Eye (tissue), 1 donor: ENCODE results near the gene VDR.

Experiments used
- DNase-seq: peaks from one replicate; pipeline ENCODE4 v3.0.0-alpha.2; 2015

Gene VDR

GRCh38 chr12:47891356-47891755 is 13.4 kb downstream of the VDR start:
- no peak for DNase-seq

GRCh38 chr12:47889040-47889439 is 15.8 kb downstream of the VDR start:
- DNase-seq = no peak

GRCh38 chr12:47888153-47888819 is 16.5 kb downstream of the VDR start:
- DNase-seq = no peak

- DNase-seq = no peak
Observed at GRCh38 chr12:47887529-47887928, 17.3 kb downstream of the VDR start.

GRCh38 chr12:47886510-47887240 is 18.1 kb downstream of the VDR start:
- DNase-seq = no peak

- DNase-seq = no peak
Observed at GRCh38 chr12:47885566-47885965, 19.2 kb downstream of the VDR start.

- DNase-seq = no peak
Observed at GRCh38 chr12:47885012-47885501, 19.7 kb downstream of the VDR start.

GRCh38 chr12:47884501-47884900 is 20.3 kb downstream of the VDR start:
- DNase-seq = no peak

GRCh38 chr12:47883663-47884195 is 21.1 kb downstream of the VDR start:
- DNase-seq = no peak

GRCh38 chr12:47882781-47883546 is 21.8 kb downstream of the VDR start:
- no peak for DNase-seq

GRCh38 chr12:47881826-47882427 is 22.9 kb downstream of the VDR start:
- no peak for DNase-seq

- DNase-seq = no peak
Observed at GRCh38 chr12:47881051-47881450, 23.7 kb downstream of the VDR start.

- DNase-seq = no peak
Observed at GRCh38 chr12:47878918-47879481, 25.8 kb downstream of the VDR start.

- no peak for DNase-seq
Observed at GRCh38 chr12:47878293-47878917, 26.4 kb downstream of the VDR start.

GRCh38 chr12:47877081-47877480 is 27.7 kb downstream of the VDR start:
- DNase-seq = no peak

GRCh38 chr12:47876440-47876960 is 28.3 kb downstream of the VDR start:
- DNase-seq = no peak

- DNase-seq = no peak
Observed at GRCh38 chr12:47875746-47876439, 28.9 kb downstream of the VDR start.

- no peak for DNase-seq
Observed at GRCh38 chr12:47874316-47874715, 30.5 kb downstream of the VDR start.

- DNase-seq = peak; percentile 56
Observed at GRCh38 chr12:47870175-47870781, 34.5 kb downstream of the VDR start.

GRCh38 chr12:47868552-47869031 is 36.2 kb downstream of the VDR start:
- no peak for DNase-seq

GRCh38 chr12:47868041-47868440 is 36.8 kb downstream of the VDR start:
- DNase-seq = no peak
